GM18498 (cell line): ENCODE results near the gene ZNF827.

Experiments used
- ATAC-seq: cut with Tn5 transposase; IDR thresholded peaks from one replicate; pipeline ENCODE4 v1.9.1; 2021; ENCODE audit warnings: mild to moderate bottlenecking, moderate library complexity; ENCODE audit not compliant: unreplicated experiment

The ZNF827 gene

DNA sequence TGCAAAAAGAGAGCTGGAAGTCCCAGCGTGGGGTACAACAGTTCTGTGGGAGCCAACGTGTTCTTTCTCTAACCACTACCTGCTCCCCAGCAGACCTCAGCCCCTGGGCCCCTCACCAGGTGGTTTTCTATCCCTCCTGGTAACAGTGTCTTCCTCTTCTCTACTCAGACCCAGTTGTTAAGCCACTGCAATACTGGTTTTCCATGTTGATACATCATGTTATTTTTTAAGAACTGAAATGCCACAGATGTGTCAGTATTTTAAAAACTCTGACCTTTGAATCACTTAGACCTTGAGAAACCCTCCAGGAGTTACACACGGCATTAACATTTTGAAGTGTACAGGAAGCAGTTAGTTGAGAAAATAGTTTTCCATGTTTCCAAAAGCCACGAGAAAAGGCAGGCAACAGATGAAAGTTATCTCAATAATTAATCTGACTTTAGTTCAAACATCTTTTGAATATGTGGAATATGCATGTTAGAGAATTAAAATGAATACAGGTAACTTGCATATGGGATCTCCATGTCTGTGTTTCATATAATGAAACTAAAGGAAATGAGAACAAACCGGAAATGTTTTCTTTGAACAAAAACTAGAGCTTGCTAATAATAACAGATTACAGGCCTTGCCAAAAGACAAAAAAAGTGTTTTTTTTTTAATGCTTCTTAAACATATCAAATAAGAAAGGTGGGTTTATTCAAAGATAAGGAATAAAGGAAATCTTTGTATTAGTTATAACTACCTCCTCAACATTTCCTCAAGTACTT lies 108.8 kb downstream of the ZNF827 start:
- ATAC-seq: peak; percentile 54

DNA sequence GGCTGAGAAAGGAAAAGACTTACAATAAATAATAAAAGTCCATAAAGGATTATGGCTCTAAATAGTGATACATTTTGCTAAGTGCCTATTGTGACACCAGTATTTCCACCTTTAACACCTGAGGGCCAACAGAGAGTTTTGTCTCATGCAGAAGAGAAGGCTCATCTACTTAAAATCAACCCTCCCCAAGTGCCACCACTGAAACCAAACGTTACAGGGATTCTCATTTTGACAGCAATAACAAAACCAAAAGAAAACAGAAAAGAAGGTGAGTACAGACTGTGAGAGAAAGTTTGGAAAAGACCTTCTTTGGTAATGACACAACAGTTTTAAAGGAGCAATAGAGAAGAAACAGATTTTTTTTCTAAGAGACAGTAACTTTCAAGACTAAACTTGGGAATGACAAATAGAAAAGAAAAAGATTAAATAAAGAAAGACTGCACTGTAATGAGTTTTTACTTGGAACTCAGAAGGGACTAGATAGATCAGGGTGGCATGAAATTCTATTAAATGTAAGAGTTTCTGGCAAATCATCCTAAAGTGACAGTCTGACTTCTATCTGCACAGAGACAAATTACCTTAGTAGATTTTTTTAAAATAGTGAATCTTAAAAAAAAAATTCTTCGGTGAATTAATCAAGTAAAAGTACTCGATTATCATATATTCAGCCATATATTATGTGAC lies 109.7 kb downstream of the ZNF827 start:
- ATAC-seq: peak; percentile 79

- ATAC-seq: no peak
Measured at GRCh38 chr4:145827885-145828284, 110.7 kb downstream of the ZNF827 start.

- ATAC-seq: no peak
Measured at GRCh38 chr4:145825255-145825654, 113.4 kb downstream of the ZNF827 start.

DNA sequence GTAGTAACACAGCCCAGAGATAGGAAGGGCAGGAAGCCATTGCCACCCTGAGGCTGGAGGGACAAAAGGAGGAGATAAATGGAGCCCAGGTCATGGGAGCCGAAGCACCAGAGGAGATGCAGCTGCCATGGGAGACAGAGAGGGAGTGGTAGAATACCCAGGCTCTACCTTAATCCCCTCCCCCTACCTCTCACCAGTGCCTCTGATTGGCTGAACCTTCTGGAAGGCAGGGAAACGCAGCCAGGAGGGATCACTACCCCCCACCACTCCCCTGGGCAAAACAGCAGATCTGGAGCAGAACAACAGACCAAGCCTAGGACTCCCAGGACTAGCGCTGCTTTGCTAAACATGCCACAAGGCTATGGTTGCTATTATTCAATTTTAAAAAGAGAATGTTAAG lies 114.2 kb downstream of the ZNF827 start:
- no peak for ATAC-seq

DNA sequence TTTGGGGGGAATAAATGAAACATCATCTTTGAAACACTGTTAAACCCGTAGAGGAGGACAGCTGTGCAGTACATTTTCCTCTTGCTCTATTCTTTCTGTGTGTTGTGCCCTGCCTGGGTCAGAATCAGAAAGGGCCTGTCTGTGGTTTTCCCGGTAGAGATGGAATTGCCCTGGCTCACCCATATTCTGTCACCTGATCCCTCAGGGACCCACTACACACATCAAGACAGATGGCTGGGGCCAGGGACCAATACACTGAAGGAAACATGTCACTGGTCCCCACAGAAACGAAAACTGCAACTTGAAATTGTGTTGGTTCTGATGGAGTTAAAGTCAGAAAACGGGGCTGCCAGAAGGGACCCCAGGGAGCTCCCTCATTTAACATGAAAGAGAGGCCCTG lies 114.9 kb downstream of the ZNF827 start:
- ATAC-seq: no peak

GRCh38 chr4:145822581-145822980 lies 116.0 kb downstream of the ZNF827 start:
- no peak for ATAC-seq

DNA sequence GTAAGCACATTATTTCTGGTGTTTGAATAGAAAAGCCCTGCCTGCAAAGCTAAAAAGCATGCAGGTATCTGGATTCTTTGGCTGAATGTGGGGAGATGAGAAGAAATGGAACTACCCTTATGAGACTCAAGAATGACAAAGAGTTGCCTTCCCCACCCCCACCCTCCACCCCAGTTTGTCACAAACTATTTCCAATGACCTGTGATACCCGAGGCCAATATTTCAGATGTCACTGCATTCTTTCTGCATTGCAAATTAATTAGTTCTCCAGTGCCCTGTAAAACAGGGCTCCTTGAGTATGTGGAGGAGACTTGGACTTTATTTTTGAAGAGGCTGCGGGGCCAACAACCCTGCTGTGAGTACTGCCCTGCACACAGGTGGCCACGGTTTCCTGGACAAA lies 116.4 kb downstream of the ZNF827 start:
- ATAC-seq: no peak

- ATAC-seq: no peak
Measured at GRCh38 chr4:145821766-145822165, 116.9 kb downstream of the ZNF827 start.

- ATAC-seq: no peak
Measured at GRCh38 chr4:145820407-145820806, 118.2 kb downstream of the ZNF827 start.

DNA sequence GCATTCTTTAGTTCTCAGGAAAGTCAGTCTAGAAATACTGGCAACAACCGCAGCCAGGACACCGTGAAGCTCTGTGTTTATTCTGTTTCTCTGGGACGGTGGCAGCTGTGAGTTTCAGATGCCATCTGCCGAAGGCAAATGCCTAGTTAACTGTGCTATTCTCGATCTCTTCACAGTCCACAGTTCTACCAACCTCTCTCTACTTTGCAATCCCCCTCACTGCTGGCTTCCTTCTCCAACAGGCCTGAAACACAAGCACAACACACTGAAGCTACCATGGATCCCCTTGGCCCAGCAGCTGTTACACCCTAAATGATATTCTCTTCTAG lies 118.8 kb downstream of the ZNF827 start:
- ATAC-seq: no peak

GRCh38 chr4:145819101-145819852 lies 119.3 kb downstream of the ZNF827 start:
- ATAC-seq: no peak

DNA sequence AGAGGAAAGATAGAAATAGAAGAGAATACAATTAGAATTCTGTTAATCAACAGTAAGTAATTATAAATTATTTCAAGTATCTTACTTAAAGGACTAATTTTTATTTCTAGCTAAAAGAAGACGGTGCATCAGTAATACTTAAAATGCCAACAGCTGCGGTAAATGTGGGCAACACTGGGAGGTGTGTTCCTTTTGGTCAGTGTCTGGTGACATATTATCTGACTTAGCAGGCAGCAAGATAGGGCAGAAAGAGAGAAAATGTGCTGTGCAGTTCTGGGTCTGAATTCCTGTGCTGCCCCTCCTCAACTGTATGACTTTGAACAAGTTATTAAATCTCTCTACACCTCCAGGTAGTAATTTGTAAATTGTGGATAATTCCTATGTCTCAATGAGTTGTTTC lies 120.6 kb downstream of the ZNF827 start:
- ATAC-seq: no peak

GRCh38 chr4:145816091-145816490 lies 122.5 kb downstream of the ZNF827 start:
- ATAC-seq: no peak

DNA sequence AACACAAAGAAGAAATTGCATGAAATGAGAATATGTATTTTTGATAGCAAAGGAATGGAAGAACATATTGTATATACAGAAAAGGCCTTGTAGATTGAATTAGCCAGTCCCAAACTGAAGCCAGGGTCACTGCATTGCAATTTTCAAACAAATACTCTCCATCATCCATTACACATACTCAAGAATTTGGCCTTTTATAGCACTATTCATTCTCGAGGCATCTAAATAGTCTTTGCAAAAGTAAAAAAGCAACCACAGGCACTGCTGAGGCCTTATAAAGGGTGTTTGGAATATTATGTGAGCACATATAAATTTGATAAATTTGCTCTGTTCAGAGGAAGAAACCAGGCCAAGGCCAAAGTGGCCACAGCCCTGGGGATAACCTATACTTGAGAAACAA lies 123.0 kb downstream of the ZNF827 start:
- ATAC-seq: no peak

GRCh38 chr4:145815027-145815612 lies 123.5 kb downstream of the ZNF827 start:
- ATAC-seq: no peak

GRCh38 chr4:145814246-145814645 lies 124.4 kb downstream of the ZNF827 start:
- no peak for ATAC-seq

DNA sequence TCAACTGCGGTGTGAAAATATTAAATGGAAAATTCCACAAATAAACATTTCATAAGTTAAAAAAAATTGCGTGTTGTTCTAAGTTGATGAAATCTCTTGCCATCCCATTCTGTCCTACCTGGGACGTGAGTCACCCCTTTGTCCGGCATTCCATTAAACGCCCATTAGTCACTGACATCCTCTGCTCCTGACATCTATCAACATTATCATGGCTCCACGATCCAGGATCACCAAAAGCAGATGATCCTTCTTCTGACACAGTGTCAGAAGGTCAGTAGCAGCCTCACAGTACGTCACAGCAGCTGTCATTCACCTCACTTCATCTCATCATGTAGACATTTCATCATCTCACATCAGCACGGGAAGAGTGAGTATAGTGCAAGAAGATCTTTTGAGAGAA lies 125.7 kb downstream of the ZNF827 start:
- no peak for ATAC-seq

DNA sequence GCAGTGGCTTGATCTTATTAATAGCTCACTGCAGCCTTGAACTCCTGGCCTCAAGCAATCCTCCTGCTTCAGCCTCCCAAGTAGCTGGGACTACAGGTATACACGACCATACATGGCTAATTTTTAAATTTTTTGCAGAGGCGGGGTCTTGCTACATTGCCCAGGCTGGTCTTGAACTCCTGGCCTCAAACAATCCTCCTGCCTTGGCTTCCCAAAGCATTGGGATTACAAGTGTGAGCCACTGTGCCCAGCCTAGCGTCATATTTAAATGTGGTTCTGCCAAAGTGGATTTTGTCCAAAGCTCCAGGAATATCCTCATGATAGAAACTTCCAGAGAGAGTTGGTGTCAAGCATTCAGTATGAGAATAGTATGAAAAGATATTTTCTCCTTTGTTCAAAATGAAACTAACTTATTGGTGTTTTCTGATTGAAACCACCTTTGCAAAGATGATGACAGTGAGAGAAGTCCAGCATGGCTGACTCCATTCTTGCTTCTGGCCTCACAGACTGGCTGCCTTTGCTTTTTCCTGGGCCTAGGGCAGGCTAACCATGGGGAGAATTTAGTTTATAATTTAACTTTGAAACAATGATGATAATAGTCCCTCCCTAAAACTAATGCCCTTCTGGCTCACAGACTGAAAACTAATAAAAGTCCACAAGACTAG lies 129.6 kb downstream of the ZNF827 start:
- peak; percentile 40 for ATAC-seq

DNA sequence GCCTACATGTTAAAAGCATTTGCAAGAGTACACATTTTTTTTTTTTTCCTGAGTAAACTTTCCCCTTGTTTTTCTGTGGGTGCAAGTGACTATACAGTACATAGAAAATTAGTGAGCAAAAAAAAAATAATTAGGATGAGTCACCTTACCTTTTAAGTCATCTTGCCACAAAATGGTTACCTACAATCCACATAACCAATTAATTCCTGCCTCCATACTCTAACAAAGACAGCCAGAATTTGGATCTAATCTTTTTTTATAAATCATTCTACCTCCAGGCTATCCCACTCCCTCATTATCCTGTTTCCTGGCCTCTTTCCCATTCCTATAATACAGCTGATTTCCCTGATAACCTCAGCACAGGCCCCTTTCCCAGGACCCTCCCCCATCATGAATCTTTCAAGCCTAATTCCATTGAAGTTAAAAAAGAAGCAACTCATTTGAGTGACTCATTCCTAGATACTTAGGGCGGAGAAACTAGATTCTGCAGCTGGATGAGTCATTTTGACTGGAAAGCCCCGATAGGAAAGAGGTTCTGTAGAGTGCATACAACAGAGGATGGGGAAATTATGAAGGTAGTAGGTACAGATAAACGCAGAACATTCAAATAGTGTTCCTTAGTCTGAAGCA lies 130.5 kb downstream of the ZNF827 start:
- ATAC-seq: peak; percentile 62

DNA sequence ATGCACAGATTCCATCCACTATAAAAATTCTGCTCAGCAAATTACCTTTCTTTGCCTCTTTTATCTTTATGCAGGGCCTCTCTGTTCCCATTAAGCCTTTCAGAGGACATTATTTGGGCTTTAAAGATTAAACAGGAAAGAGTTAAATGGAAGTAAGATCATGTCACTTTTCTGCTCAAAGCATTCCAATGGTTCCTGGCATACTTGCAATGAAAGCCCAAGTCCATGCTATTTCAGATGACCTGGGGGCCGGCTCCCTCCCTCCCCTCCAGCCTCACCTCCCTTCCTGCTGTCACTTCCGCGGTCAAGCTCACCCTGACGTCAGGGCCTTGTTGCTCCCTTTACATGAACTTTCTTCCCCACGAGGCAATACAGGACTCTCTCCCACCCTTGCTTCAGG lies 133.1 kb downstream of the ZNF827 start:
- ATAC-seq: no peak
